Psoas muscle (tissue), 8 donors: ENCODE results near the gene CPAMD8. TPM values are rescaled to one million over a fixed set of nuclear protein-coding genes. Genes with fewer than 3 reads are reported as not detected.

Source experiments
- ATAC-seq, 4 donors: fragments of 200-7000 bp; cut with Tn5 transposase; one replicate each; pipeline ENCODE4 v1.9.1; 2020; ENCODE audit warnings: moderate library complexity in 3 of 4, mild to moderate bottlenecking in 2 of 4
- DNase-seq, 2 donors: peaks; one replicate each; pipeline ENCODE4 v3.0.0-alpha.2; 2020
- H3K27ac ChIP-seq: fragments of 200-600 bp; one replicate; pipeline ENCODE4 v1.8.0; 2022
- H3K27me3 ChIP-seq, 3 donors: fragments of 200-600 bp in 1 of 3; one replicate each; pipeline versions ENCODE4 v1.6.1 to v1.8.0; 2013 to 2022; ENCODE audit warnings: low read length in 2 of 3, mild to moderate bottlenecking in 2 of 3, moderate library complexity in 1 of 3; ENCODE audit not compliant: insufficient read depth in 3 of 3
- H3K36me3 ChIP-seq, 2 donors: fragments of 200-600 bp in 1 of 2; one replicate each; pipeline versions ENCODE4 v1.6.1 to v1.8.0; 2013 to 2022; ENCODE audit warnings: low read depth in 1 of 2, mild to moderate bottlenecking in 1 of 2, moderate library complexity in 1 of 2; ENCODE audit not compliant: insufficient read depth in 1 of 2
- H3K4me1 ChIP-seq: fragments of 200-600 bp; one replicate; pipeline ENCODE4 v1.8.0; 2022
- H3K4me3 ChIP-seq: fragments of 200-600 bp; one replicate; pipeline ENCODE4 v1.8.0; 2022; ENCODE audit warnings: mild to moderate bottlenecking
- H3K9me3 ChIP-seq: fragments of 200-600 bp; one replicate; pipeline ENCODE4 v1.8.0; 2022
- WGBS, 3 donors: extraction: QIAGEN DNeasy Blood & Tissue Kit; methylation state at CpG; one replicate each; pipeline versions ENCODE4 v1.1.6 to v1.1.7; 2013; 5-methylcytosine and 5-hydroxymethylcytosine counted together
- intact Hi-C, 2 donors: fragments of 100-400 bp; cut with DNase I; formaldehyde crosslinking; loops; one replicate each; pipeline versions ENCODE4 v1.11.0 to v1.14.2; 2022
- polyA plus RNA-seq, 3 donors: library from polyadenylated mRNA; stranded (reverse); fragments of 200-250 nt; gene quantifications; one replicate each; pipeline ENCODE4 v1.2.3, GENCODE V29; 2013
- total RNA-seq, 4 donors: library from RNA; stranded (reverse); fragmentation: NEBNext Ultra II Directional in 2 of 4; extraction: Animal tissue kit (Norgen Biotek cat#: 25700) in 2 of 4; gene quantifications; one replicate each; pipeline versions ENCODE4 v1.2.1 to v1.2.4, GENCODE V29; 2021 to 2023
- TF ChIP-seq, protein P1 (sequence below): fragments of 200-600 bp; IDR thresholded peaks from one replicate; pipeline ENCODE4 v1.8.0; 2022; ENCODE audit warnings: antibody characterized with exemption
- donor health status: healthy with polysubstance abuse.
- donor health status: DM: no; HTN: no; CAD: no; lungs with moderate emphysema.
- donor health status: Bipolar disorder and iron deficiency.
- donor health status: healthy.
- donor health status: DM: yes; HTN: yes; CAD: no.
- donor health status: DM: no; HTN: no; CAD: no.
- donor health status: DM: no; HTN: no; CAD: no.
- donor health status: DM: yes; HTN: yes; CAD: no.

The CPAMD8 gene
- total and polyA plus RNA-seq, 7 donors: 3.2 to 9.9 (median 8.2) TPM

DNA sequence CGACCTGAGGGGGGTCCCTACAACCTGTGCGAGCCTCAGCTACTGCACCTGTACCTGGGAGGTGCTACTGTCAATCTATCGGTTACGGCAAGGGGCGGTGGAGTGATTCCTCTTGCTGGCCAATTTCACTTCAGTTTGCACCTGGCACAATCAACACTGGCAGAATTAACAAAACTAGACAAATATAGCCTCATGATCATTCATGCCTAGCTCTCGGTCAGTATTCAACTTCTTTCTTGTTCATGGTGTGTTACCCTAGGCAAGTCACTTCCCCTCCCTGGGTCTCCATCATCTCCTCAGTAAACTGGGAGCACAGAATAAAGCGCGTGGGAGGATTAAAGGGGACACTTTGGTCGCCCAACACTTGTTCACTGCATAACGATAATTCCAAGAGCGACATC is 48.0 kb upstream of the CPAMD8 start:
- Histone ChIP-seq H3K27me3 (no peaks in the 10 kb centered on the region), H3K4me3 (peak overlapping the region; percentile 91), H3K27ac (peak overlapping the region; percentile 81), H3K36me3 (peaks cover 0 to 24% of the 10 kb centered on the region in 2 donors), H3K9me3 (no peaks in the 10 kb centered on the region), H3K4me1 (peaks cover 16% of the 10 kb centered on the region)
- ATAC-seq: no peak
- intact Hi-C loops: loop anchor here (1.0 to 5.0 kb wide), 2 partner anchors 63 to 141 kb away; partner anchors contain the start of gene USE1 (in 1 of the 2)
- DNase-seq: no peak
- 12 to 14% (median 14%) methylated on average over 11 of the region's 11 CpGs for WGBS, 3 donors
- TF ChIP-seq, protein P1, sequence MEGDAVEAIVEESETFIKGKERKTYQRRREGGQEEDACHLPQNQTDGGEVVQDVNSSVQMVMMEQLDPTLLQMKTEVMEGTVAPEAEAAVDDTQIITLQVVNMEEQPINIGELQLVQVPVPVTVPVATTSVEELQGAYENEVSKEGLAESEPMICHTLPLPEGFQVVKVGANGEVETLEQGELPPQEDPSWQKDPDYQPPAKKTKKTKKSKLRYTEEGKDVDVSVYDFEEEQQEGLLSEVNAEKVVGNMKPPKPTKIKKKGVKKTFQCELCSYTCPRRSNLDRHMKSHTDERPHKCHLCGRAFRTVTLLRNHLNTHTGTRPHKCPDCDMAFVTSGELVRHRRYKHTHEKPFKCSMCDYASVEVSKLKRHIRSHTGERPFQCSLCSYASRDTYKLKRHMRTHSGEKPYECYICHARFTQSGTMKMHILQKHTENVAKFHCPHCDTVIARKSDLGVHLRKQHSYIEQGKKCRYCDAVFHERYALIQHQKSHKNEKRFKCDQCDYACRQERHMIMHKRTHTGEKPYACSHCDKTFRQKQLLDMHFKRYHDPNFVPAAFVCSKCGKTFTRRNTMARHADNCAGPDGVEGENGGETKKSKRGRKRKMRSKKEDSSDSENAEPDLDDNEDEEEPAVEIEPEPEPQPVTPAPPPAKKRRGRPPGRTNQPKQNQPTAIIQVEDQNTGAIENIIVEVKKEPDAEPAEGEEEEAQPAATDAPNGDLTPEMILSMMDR: no peak

DNA sequence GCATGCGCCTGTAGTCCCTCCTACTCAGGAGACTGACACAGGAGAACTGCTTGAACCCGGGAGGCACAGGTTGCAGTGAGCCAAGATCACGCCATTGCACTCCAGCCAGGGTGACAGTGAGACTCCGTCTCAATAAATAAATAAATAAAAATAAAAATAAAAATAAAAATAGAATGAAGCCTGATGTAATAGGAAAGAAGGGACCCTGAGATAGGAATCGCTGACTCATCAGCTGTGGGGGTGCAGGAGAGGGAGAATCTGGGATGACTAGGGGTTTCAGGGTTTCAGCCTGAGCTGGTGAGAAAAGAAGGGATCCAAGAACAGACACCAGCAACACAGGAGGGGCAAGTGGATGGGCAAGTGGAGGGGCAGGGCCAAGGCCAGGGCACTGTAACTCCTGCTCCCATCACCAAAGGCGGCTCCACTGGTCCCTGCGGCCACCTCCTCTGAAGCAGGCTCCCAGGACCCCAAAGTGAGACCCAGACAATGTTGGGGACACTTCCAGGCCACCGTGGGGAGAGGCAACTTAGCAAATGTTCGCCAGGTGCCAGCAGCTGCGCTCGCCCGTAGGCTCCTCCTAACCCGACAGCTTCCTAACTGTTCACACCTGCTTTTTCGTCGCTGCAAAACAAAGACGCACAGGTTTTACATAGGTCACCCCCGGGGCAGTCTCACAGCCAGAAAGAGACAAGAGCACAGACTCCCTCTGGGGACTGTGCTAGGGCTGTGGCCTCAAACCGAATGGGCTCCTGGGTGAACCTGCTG is 47.4 kb upstream of the CPAMD8 start:
- peaks cover 12% of the 10 kb centered on the region for H3K4me1 ChIP-seq
- WGBS, 3 donors: 43 to 52% (median 48%) methylated on average over 18 of the region's 18 CpGs
- H3K4me3 ChIP-seq: peak overlapping the region; percentile 91
- H3K27ac ChIP-seq: peak overlapping the region; percentile 81
- no peak for DNase-seq
- peaks cover 0 to 24% of the 10 kb centered on the region in 2 donors for H3K36me3 ChIP-seq
- H3K9me3 ChIP-seq: no peaks in the 10 kb centered on the region
- H3K27me3 ChIP-seq: no peaks in the 10 kb centered on the region
- intact Hi-C loops: no loop called here
- no peak for ATAC-seq
- TF ChIP-seq, protein P1: no peak

DNA sequence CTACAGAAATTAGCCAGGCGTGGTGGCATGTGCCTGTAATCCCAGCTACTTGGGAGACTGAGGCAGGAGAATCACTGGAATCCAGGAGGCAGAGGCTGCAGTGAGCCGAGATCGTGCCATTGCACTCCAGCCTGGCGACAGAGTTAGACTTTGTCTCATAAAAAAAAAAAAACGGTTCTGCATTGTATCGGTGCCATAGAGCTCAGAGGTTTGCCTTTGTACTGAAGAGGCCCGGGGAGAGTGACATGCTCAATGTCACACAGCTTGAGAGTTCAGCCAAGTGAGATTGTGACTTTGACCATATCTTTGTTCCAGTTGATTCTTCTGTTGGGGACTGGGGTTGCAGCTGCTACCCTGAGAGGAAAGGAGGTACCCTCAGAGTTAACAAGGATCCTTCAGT is 44.3 kb upstream of the CPAMD8 start:
- Histone ChIP-seq H3K27me3 (no peaks in the 10 kb centered on the region), H3K4me1 (peaks cover 7% of the 10 kb centered on the region), H3K27ac (no peak overlapping the region), H3K9me3 (no peaks in the 10 kb centered on the region), H3K4me3 (no peak overlapping the region), H3K36me3 (peaks cover 0 to 33% of the 10 kb centered on the region in 2 donors)
- intact Hi-C loops: no loop called here
- ATAC-seq (no peak), DNase-seq (no peak)
- 88 to 96% (median 91%) methylated on average over 7 of the region's 7 CpGs for WGBS, 3 donors
- TF ChIP-seq, protein P1: no peak

DNA sequence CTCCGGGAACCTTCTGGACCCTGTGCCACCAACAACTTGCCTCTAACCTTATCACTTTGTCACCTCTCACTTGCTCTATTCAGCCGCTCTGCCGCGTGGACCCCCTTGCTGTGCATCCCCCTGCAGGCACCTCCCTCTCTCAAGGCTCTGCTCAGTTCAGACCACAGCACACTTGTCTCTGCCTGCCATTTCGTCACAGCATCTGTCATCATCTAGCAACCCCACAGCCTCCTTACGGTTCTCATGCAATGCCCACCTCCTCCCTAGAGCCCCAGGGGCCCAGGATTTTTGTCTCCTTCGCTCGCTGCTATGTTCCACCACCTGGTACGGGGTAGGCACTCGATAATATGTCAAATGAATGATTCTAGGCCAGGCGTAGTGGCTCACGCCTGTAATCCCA is 43.8 kb upstream of the CPAMD8 start:
- WGBS, 3 donors: 89 to 91% (median 90%) methylated on average over 12 of the region's 12 CpGs
- Histone ChIP-seq H3K4me3 (no peak overlapping the region), H3K9me3 (no peaks in the 10 kb centered on the region), H3K4me1 (peaks cover 7% of the 10 kb centered on the region), H3K27ac (no peak overlapping the region), H3K36me3 (peaks cover 0 to 33% of the 10 kb centered on the region in 2 donors), H3K27me3 (no peaks in the 10 kb centered on the region)
- no peak for ATAC-seq
- intact Hi-C loops: no loop called here
- no peak for DNase-seq
- TF ChIP-seq, protein P1: no peak
